ENCODE data around the gene STIM1. TPM values are rescaled to one million over a fixed set of nuclear protein-coding genes. Genes with fewer than 3 reads are reported as not detected.

Gene STIM1
- total RNA-seq, 1 experiment from 2014 or later = 55.1 TPM

DNA sequence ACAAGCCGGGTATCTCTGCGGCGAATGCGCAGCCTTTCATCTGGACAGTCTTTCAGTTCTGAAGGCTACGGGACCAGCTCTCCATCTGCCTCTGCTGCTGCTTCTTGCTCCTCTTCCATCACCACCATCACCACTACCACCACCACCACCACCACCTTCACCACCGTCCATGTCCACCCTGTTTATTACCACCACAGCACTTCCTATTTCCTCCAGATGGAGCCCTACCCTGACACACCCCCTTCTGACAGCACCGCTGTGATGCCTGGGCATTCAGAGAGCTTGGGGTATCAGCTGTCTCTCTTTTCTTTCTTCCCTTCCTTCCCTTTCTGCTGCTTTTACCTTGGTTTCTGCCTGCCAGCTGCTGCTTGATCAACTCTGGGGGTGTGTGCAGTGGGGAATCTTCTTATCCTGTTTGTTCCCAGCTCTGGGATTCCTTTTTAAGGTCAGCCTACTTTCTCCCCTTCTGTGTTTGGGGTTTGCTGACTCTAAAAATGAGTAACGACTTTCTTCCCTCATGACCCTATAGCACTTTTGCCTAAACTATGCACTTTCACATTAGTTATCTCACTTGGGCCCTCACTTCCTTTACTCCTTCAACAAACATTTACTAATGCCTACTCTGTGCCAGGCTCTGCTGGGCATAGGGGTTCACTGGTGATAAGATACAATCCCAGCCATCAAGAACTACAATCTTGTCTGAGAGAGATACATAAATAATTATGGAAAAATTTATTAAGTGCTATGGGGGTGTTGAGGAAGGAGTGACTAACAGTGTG lies 231.3 kb downstream of the STIM1 start:
- Mint-ChIP-seq H3K4me1 (ENCODE audit: low read depth, unreplicated experiment) (no peaks in the 10 kb centered on the region), H3K27me3 (ENCODE audit: insufficient read depth, unreplicated experiment) (no peaks in the 10 kb centered on the region), H3K27ac (ENCODE audit: unreplicated experiment) (no peak overlapping the region), H3K9me3 (ENCODE audit: unreplicated experiment) (no peaks in the 10 kb centered on the region), H3K36me3 (ENCODE audit: insufficient read depth, unreplicated experiment) (no peaks in the 10 kb centered on the region), H3K4me3 (ENCODE audit: unreplicated experiment) (no peak overlapping the region)
- DNase-seq = no peak
- intact Hi-C loops (cut with micrococcal nuclease; ENCODE audit: unreplicated experiment) = no loop called here
- H3K36me3 ChIP-seq (ENCODE audit: control insufficient read depth, insufficient read depth, low read length) = 0 out of 2 replicates have a peak, but pooled peaks cover 1% of the 10 kb centered on the region
- no peak overlapping the region for H3K4me3 ChIP-seq (ENCODE audit: low read depth, low read length)
- CTCF ChIA-PET = no interaction called here
- H3K27me3 ChIP-seq (replicated peaks; ENCODE audit: control insufficient read depth, insufficient read depth, low read length) = no peaks in the 10 kb centered on the region
- H3K4me1 ChIP-seq = no peaks in the 10 kb centered on the region
- no peak for TF ChIP-seq CTCF (IDR thresholded peaks at IDR 0.05; ENCODE audit: insufficient read depth in 1 of 2, low read depth in 1 of 2, low read length in 1 of 2, severe bottlenecking in 1 of 2, unreplicated experiment in 1 of 2)
- no TSS peak for BruUV-seq (replicated peaks)
- H3K9me3 ChIP-seq = no peaks in the 10 kb centered on the region
- POLR2A ChIA-PET = no interaction called here

GRCh38 chr11:4087551-4087950 lies 232.1 kb downstream of the STIM1 start:
- H3K4me1 ChIP-seq = no peaks in the 10 kb centered on the region
- POLR2A ChIA-PET = no interaction called here
- peak in 1 of 2 experiments; percentile 20 for TF ChIP-seq CTCF (IDR thresholded peaks at IDR 0.05; ENCODE audit: insufficient read depth in 1 of 2, low read depth in 1 of 2, low read length in 1 of 2, severe bottlenecking in 1 of 2, unreplicated experiment in 1 of 2)
- 0 out of 2 replicates have a peak, but pooled peaks cover 1% of the 10 kb centered on the region for H3K36me3 ChIP-seq (ENCODE audit: control insufficient read depth, insufficient read depth, low read length)
- Mint-ChIP-seq H3K4me1 (ENCODE audit: low read depth, unreplicated experiment) (no peaks in the 10 kb centered on the region), H3K27ac (ENCODE audit: unreplicated experiment) (no peak overlapping the region), H3K9me3 (ENCODE audit: unreplicated experiment) (no peaks in the 10 kb centered on the region), H3K36me3 (ENCODE audit: insufficient read depth, unreplicated experiment) (no peaks in the 10 kb centered on the region), H3K4me3 (ENCODE audit: unreplicated experiment) (no peak overlapping the region), H3K27me3 (ENCODE audit: insufficient read depth, unreplicated experiment) (no peaks in the 10 kb centered on the region)
- CTCF ChIA-PET = interaction anchor here (1.1 kb wide), 1 partner anchor 246 kb away, joined by 4 read pairs; no protein-coding TSS in a partner anchor
- intact Hi-C loops (cut with micrococcal nuclease; ENCODE audit: unreplicated experiment) = no loop called here
- no peak for DNase-seq
- no peaks in the 10 kb centered on the region for H3K27me3 ChIP-seq (replicated peaks; ENCODE audit: control insufficient read depth, insufficient read depth, low read length)
- no peak overlapping the region for H3K4me3 ChIP-seq (ENCODE audit: low read depth, low read length)
- no TSS peak for BruUV-seq (replicated peaks)
- no peaks in the 10 kb centered on the region for H3K9me3 ChIP-seq

GRCh38 chr11:4090258-4090657 lies 234.8 kb downstream of the STIM1 start:
- Histone ChIP-seq H3K27me3 (replicated peaks; ENCODE audit: control insufficient read depth, insufficient read depth, low read length) (no peaks in the 10 kb centered on the region), H3K4me3 (ENCODE audit: low read depth, low read length) (no peak overlapping the region), H3K36me3 (ENCODE audit: control insufficient read depth, insufficient read depth, low read length) (0 out of 2 replicates have a peak, but pooled peaks cover 1% of the 10 kb centered on the region), H3K9me3 (no peaks in the 10 kb centered on the region), H3K4me1 (no peaks in the 10 kb centered on the region)
- no peaks in the 10 kb centered on the region for H3K4me1 Mint-ChIP-seq (ENCODE audit: low read depth, unreplicated experiment)
- intact Hi-C loops (cut with micrococcal nuclease; ENCODE audit: unreplicated experiment) = no loop called here
- H3K27me3 Mint-ChIP-seq (ENCODE audit: insufficient read depth, unreplicated experiment) = no peaks in the 10 kb centered on the region
- DNase-seq = no peak
- no peak for TF ChIP-seq CTCF (IDR thresholded peaks at IDR 0.05; ENCODE audit: insufficient read depth in 1 of 2, low read depth in 1 of 2, low read length in 1 of 2, severe bottlenecking in 1 of 2, unreplicated experiment in 1 of 2)
- no peak overlapping the region for H3K4me3 Mint-ChIP-seq (ENCODE audit: unreplicated experiment)
- no peak overlapping the region for H3K27ac Mint-ChIP-seq (ENCODE audit: unreplicated experiment)
- ChIA-PET POLR2A (no interaction called here), CTCF (no interaction called here)
- no TSS peak for BruUV-seq (replicated peaks)
- no peaks in the 10 kb centered on the region for H3K9me3 Mint-ChIP-seq (ENCODE audit: unreplicated experiment)
- H3K36me3 Mint-ChIP-seq (ENCODE audit: insufficient read depth, unreplicated experiment) = peaks cover 16% of the 10 kb centered on the region

Data from Caco-2 (cell line).